SK-N-SH treated with all-trans-retinoic acid at 6 μM for 48 hours (cell line): ENCODE measurements around the gene GALNT17.

ENCODE experiments used
- ATAC-seq: fragments of 200-7000 bp; cut with Tn5 transposase; 3 replicates; pipeline ENCODE4 v1.9.1; 2020; ENCODE audit warnings: mild to moderate bottlenecking, moderate library complexity
- BACH2 ChIP-seq: fragments of 250-450 bp; sonication (Bioruptor Pico); IDR thresholded peaks from 2 replicates; pipeline ENCODE4 v1.9.0; 2021; ENCODE audit warnings: mild to moderate bottlenecking, borderline replicate concordance
- CREB5 ChIP-seq: fragments of 250-450 bp; sonication (Bioruptor Pico); IDR thresholded peaks from 2 replicates; pipeline ENCODE4 v1.5.1; 2020; ENCODE audit warnings: low read depth, mild to moderate bottlenecking, moderate library complexity
- CSDC2 ChIP-seq: fragments of 250-450 bp; sonication (Bioruptor Pico); IDR thresholded peaks from 2 replicates; pipeline ENCODE4 v1.5.0; 2020; ENCODE audit warnings: mild to moderate bottlenecking, moderate library complexity
- ESRRG ChIP-seq: fragments of 250-450 bp; sonication (Bioruptor Pico); IDR thresholded peaks from 2 replicates; pipeline ENCODE4 v1.6.1; 2021; ENCODE audit warnings: mild to moderate bottlenecking
- GLIS3 ChIP-seq: fragments of 250-450 bp; sonication (Bioruptor Pico); IDR thresholded peaks from 2 replicates; pipeline ENCODE4 v1.5.0; 2020; ENCODE audit warnings: mild to moderate bottlenecking, moderate library complexity
- ISL1 ChIP-seq: fragments of 250-450 bp; sonication (Bioruptor Pico); IDR thresholded peaks from 2 replicates; pipeline ENCODE4 v2.1.2; 2022; ENCODE audit warnings: mild to moderate bottlenecking, moderate library complexity
- PATZ1 ChIP-seq: fragments of 250-450 bp; sonication (Bioruptor Pico); IDR thresholded peaks from 2 replicates; pipeline ENCODE4 v1.8.0; 2020; ENCODE audit warnings: mild to moderate bottlenecking, moderate library complexity, borderline replicate concordance
- POU6F1 ChIP-seq: fragments of 250-450 bp; sonication (Bioruptor Pico); IDR thresholded peaks from 2 replicates; pipeline ENCODE4 v1.8.0; 2021; ENCODE audit warnings: low read depth, mild to moderate bottlenecking, moderate library complexity, borderline replicate concordance
- PPARA ChIP-seq: fragments of 250-450 bp; sonication (Bioruptor Pico); IDR thresholded peaks from 2 replicates; pipeline ENCODE4 v1.5.0; 2020; ENCODE audit warnings: mild to moderate bottlenecking, borderline replicate concordance
- RARB ChIP-seq: fragments of 250-450 bp; sonication (Bioruptor Pico); IDR thresholded peaks from 2 replicates; pipeline ENCODE4 v1.8.0; 2021; ENCODE audit warnings: mild to moderate bottlenecking, moderate library complexity
- SNAI2 ChIP-seq: fragments of 250-450 bp; sonication (Bioruptor Pico); IDR thresholded peaks from 2 replicates; pipeline ENCODE4 v1.5.0; 2020; ENCODE audit warnings: mild to moderate bottlenecking, moderate library complexity
- TCF4 ChIP-seq: fragments of 250-450 bp; sonication (Bioruptor Pico); IDR thresholded peaks from 2 replicates; pipeline ENCODE4 v1.8.0; 2021; ENCODE audit warnings: mild to moderate bottlenecking, moderate library complexity, borderline replicate concordance
- TOX ChIP-seq: fragments of 250-450 bp; sonication (Bioruptor Pico); IDR thresholded peaks from 2 replicates; pipeline ENCODE4 v1.8.0; 2021; ENCODE audit warnings: mild to moderate bottlenecking, moderate library complexity, borderline replicate concordance
- TSHZ2 ChIP-seq: fragments of 250-450 bp; sonication (Bioruptor Pico); IDR thresholded peaks from 2 replicates; pipeline ENCODE4 v1.5.0; 2020; ENCODE audit warnings: mild to moderate bottlenecking, moderate library complexity
- ZC3H10 ChIP-seq: fragments of 250-450 bp; sonication (Bioruptor Pico); IDR thresholded peaks from 2 replicates; pipeline ENCODE4 v1.5.1; 2021; ENCODE audit warnings: mild to moderate bottlenecking, moderate library complexity
- ZFP3 ChIP-seq: fragments of 250-450 bp; sonication (Bioruptor Pico); IDR thresholded peaks from 2 replicates; pipeline ENCODE4 v1.5.0; 2020; ENCODE audit warnings: mild to moderate bottlenecking, moderate library complexity
- ZFP30 ChIP-seq: fragments of 450-650 bp; formaldehyde crosslinking; IDR thresholded peaks from 2 replicates; pipeline ENCODE4 v1.5.0; 2022; ENCODE audit warnings: mild to moderate bottlenecking, moderate library complexity
- ZNF70 ChIP-seq: fragments of 450-650 bp; formaldehyde crosslinking; IDR thresholded peaks from 2 replicates; pipeline ENCODE4 v1.5.0; 2020; ENCODE audit warnings: mild to moderate bottlenecking, moderate library complexity
- ZNF8 ChIP-seq: fragments of 450-650 bp; formaldehyde crosslinking; IDR thresholded peaks from 2 replicates; pipeline ENCODE4 v1.5.0; 2020; ENCODE audit warnings: mild to moderate bottlenecking, moderate library complexity

Gene GALNT17

GRCh38 chr7:71527213-71527612, 395.3 kb downstream of the GALNT17 start:
- TF ChIP-seq ISL1 (no peak), TCF4 (CRISPR knock-in tag) (no peak), GLIS3 (no peak), ZNF70 (no peak), ZFP3 (CRISPR knock-in tag) (no peak), ZFP30 (CRISPR knock-in tag) (no peak), ZNF8 (CRISPR knock-in tag) (no peak), SNAI2 (CRISPR knock-in tag) (no peak), RARB (no peak), TSHZ2 (no peak), PPARA (CRISPR knock-in tag) (no peak), POU6F1 (CRISPR knock-in tag) (no peak), PATZ1 (CRISPR knock-in tag) (no peak), CREB5 (no peak)
- no peak for ATAC-seq

GRCh38 chr7:71535616-71536015, 403.7 kb downstream of the GALNT17 start:
- ATAC-seq, result no peak

GRCh38 chr7:71538210-71538609, 406.3 kb downstream of the GALNT17 start:
- TF ChIP-seq PPARA (CRISPR knock-in tag) (no peak), ZNF8 (CRISPR knock-in tag) (no peak), TOX (CRISPR knock-in tag) (no peak), GLIS3 (no peak), ZFP30 (CRISPR knock-in tag) (no peak), RARB (no peak), ZC3H10 (CRISPR knock-in tag) (no peak), CREB5 (no peak), ZFP3 (CRISPR knock-in tag) (no peak), ZNF70 (no peak), CSDC2 (no peak), BACH2 (no peak), TCF4 (CRISPR knock-in tag) (no peak), ESRRG (CRISPR knock-in tag) (no peak), PATZ1 (CRISPR knock-in tag) (no peak)
- ATAC-seq, result no peak

More at GRCh38 chr7:71535616-71536015, 403.7 kb downstream of the GALNT17 start:
- TF ChIP-seq ESRRG (CRISPR knock-in tag), result no peak
- no peak for TF ChIP-seq GLIS3
- no peak for TF ChIP-seq ZNF70
- no peak for TF ChIP-seq ZFP30 (CRISPR knock-in tag)
- no peak for TF ChIP-seq ZNF8 (CRISPR knock-in tag)
- no peak for TF ChIP-seq PPARA (CRISPR knock-in tag)
- no peak for TF ChIP-seq POU6F1 (CRISPR knock-in tag)
